CD14-positive monocyte (primary cell): ENCODE measurements around the gene EPHA2. TPM values are rescaled to one million over a fixed set of nuclear protein-coding genes. Genes with fewer than 3 reads are reported as not detected.

Experiments
- DNase-seq, 3 donors: peaks; one replicate each; pipeline ENCODE4 v3.0.0-alpha.2; 2011 to 2022
- H2AFZ ChIP-seq: 2 replicates; pipeline ENCODE4 v1.6.0; 2012; ENCODE audit warnings: mild to moderate bottlenecking, low read depth, low read length, inconsistent platforms; ENCODE audit not compliant: insufficient read depth, poor library complexity, severe bottlenecking
- H3K27ac ChIP-seq, 2 donors: 1 replicate in 1 of 2; 2 replicates in 1 of 2; pipeline ENCODE4 v1.5.1; 2012 to 2013; ENCODE audit warnings: low read length in 2 of 2, control low read depth in 1 of 2, inconsistent platforms in 1 of 2, low read depth in 1 of 2, mild to moderate bottlenecking in 1 of 2
- H3K27me3 ChIP-seq, 2 donors: one replicate each; pipeline versions ENCODE4 v1.6.0 to v1.6.1; 2011 to 2013; ENCODE audit warnings: low read length in 2 of 2; ENCODE audit not compliant: control insufficient read depth in 2 of 2, insufficient read depth in 2 of 2
- H3K36me3 ChIP-seq, 2 donors: replicated peaks in 1 of 2; 1 replicate in 1 of 2; 2 replicates in 1 of 2; pipeline versions ENCODE4 v1.5.1 to v1.6.1; 2012 to 2013; ENCODE audit warnings: low read length in 2 of 2, control low read depth in 1 of 2, inconsistent platforms in 1 of 2, mild to moderate bottlenecking in 1 of 2; ENCODE audit not compliant: insufficient read depth in 2 of 2, control insufficient read depth in 1 of 2
- H3K4me1 ChIP-seq, 2 donors: 1 replicate in 1 of 2; 2 replicates in 1 of 2; pipeline versions ENCODE4 v1.5.1 to v1.6.1; 2012 to 2013; ENCODE audit warnings: low read length in 2 of 2, control low read depth in 1 of 2, inconsistent platforms in 1 of 2, mild to moderate bottlenecking in 1 of 2, moderate library complexity in 1 of 2; ENCODE audit not compliant: insufficient read depth in 2 of 2, control insufficient read depth in 1 of 2
- H3K4me2 ChIP-seq: replicated peaks from 2 replicates; pipeline ENCODE3; 2012; ENCODE audit warnings: low read length, moderate library complexity, mild to moderate bottlenecking; ENCODE audit not compliant: poor library complexity, severe bottlenecking; ENCODE audit errors: extremely low read depth
- H3K4me3 ChIP-seq, 3 experiments: fragments of 200-600 bp in 1 of 3; sonication (generic) in 1 of 3; replicated peaks in 1 of 3; 1 replicate in 2 of 3; 2 replicates in 1 of 3; pipeline ENCODE4 v1.5.1; 2011 to 2013; ENCODE audit warnings: low read length in 3 of 3, mild to moderate bottlenecking in 3 of 3, control low read depth in 2 of 3, low read depth in 2 of 3, inconsistent platforms in 1 of 3, moderate library complexity in 1 of 3
- H3K79me2 ChIP-seq: 2 replicates; pipeline ENCODE4 v1.6.0; 2012; ENCODE audit warnings: mild to moderate bottlenecking, control low read depth, inconsistent platforms, low read length, moderate library complexity; ENCODE audit not compliant: insufficient read depth
- H3K9ac ChIP-seq: 2 replicates; pipeline ENCODE4 v1.6.0; 2017; ENCODE audit warnings: low read length, mild to moderate bottlenecking; ENCODE audit not compliant: insufficient read depth, poor library complexity, severe bottlenecking
- H3K9me3 ChIP-seq, 2 donors: replicated peaks in 1 of 2; 1 replicate in 1 of 2; 2 replicates in 1 of 2; pipeline versions ENCODE4 v1.5.1 to v1.6.1; 2012 to 2013; ENCODE audit warnings: low read length in 2 of 2, control low read depth in 1 of 2; ENCODE audit not compliant: control insufficient read depth in 1 of 2, insufficient read depth in 1 of 2
- H4K20me1 ChIP-seq: 2 replicates; pipeline ENCODE4 v1.6.0; 2012; ENCODE audit warnings: mild to moderate bottlenecking, low read length, control low read depth, moderate library complexity; ENCODE audit not compliant: insufficient read depth
- H3K27ac Mint-ChIP-seq, 7 donors: one replicate each; pipeline ENCODE4 v1.8.0; 2020; ENCODE audit warnings: mild to moderate bottlenecking in 7 of 7, mixed read lengths in 7 of 7, moderate library complexity in 6 of 7, inconsistent platforms in 2 of 7
- H3K27me3 Mint-ChIP-seq, 3 donors: one replicate each; pipeline ENCODE4 v1.8.0; 2021 to 2022; ENCODE audit warnings: low read depth in 3 of 3, mild to moderate bottlenecking in 3 of 3, mixed read lengths in 3 of 3, moderate library complexity in 3 of 3, inconsistent platforms in 1 of 3
- H3K36me3 Mint-ChIP-seq, 2 donors: one replicate each; pipeline ENCODE4 v1.8.0; 2020; ENCODE audit warnings: mixed read lengths in 2 of 2, inconsistent platforms in 1 of 2, mild to moderate bottlenecking in 1 of 2
- H3K4me1 Mint-ChIP-seq: one replicate; pipeline ENCODE4 v1.8.0; 2020; ENCODE audit warnings: mild to moderate bottlenecking, mixed read lengths
- H3K4me3 Mint-ChIP-seq, 2 donors: one replicate each; pipeline ENCODE4 v1.8.0; 2020; ENCODE audit warnings: mild to moderate bottlenecking in 2 of 2, mixed read lengths in 2 of 2, moderate library complexity in 1 of 2
- H3K9me3 Mint-ChIP-seq, 7 donors: one replicate each; pipeline ENCODE4 v1.8.0; 2020 to 2022; ENCODE audit warnings: mixed read lengths in 7 of 7, mild to moderate bottlenecking in 6 of 7, moderate library complexity in 6 of 7, inconsistent platforms in 2 of 7
- whole genome bisulfite sequencing: methylation state at CpG from one replicate; pipeline ENCODE4 v1.1.5; 2013; ENCODE audit warnings: missing lambda C conversion rate; ENCODE audit not compliant: insufficient coverage; 5-methylcytosine and 5-hydroxymethylcytosine counted together
- intact Hi-C, 2 donors: fragments of 100-400 bp; cut with micrococcal nuclease; formaldehyde crosslinking; loops; one replicate each; pipeline versions ENCODE4 v1.15.0 to v1.15.1; 2023
- polyA plus RNA-seq, 3 donors: library from polyadenylated mRNA; depleted of rRNA in 1 of 3; unstranded in 2 of 3; stranded (reverse) in 1 of 3; fragments of 300-500 nt in 2 of 3; fragments of >200 nt in 1 of 3; fragmentation: Illumina TruSeq in 2 of 3; gene quantifications; 1 replicate in 2 of 3; 2 replicates in 1 of 3; pipeline ENCODE4 v1.2.3, GENCODE V29; 2012 to 2021
- TF ChIP-seq, protein P1 (sequence below): fragments of 200-600 bp; IDR thresholded peaks from one replicate; pipeline ENCODE4 v1.8.0; 2022; ENCODE audit warnings: antibody characterized with exemption, mild to moderate bottlenecking

EPHA2 gene
- polyA plus RNA-seq, 3 donors, result 0.03 TPM; not detected in 2

DNA sequence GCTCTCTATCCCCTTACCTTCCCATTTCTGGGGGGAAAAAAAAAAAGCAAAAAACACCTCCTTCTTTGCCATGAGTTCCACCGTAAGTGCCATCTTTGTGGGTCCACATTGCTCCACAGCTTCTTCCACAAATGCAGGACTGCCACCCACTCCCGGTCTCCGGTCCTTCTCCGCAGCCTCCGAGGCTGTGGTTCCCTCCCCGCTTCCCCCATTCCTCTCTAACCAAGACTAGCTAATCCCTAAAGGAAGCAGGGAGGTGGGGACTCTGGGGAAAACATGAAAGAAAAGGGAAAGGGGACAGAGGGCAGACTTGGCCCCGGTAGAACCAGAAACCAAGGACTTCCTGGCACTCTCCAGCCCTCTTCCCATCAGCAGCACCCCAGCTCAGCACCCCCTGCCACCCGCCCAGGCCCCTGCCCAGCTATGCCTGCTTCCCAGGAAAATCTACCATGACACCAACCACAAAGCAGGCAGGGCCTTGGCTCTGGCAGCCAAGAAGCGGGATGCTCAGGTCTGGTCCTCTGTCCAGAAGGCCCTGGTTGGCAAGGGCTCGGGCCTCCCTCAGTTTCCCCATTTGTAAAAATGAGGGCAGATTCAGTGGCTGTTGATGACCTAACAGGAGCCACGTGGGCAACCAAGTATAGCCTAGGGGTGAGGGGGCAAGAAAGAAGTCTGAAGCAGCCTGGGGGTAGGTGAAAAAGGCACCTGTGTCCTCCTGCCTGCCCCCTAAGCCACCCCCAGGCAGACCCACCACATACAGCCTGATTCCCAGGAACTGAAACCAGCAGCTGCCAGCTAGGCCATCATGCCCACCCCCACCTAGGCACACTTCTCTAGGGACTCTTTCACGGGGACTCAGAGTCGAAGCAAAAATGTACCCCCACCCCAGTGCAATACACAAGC, 2.5 kb downstream of the EPHA2 start:
- peaks cover 6 to 36% of the 10 kb centered on the region in 2 donors for H3K27me3 ChIP-seq
- Mint-ChIP-seq H3K4me1 (peaks cover 46% of the 10 kb centered on the region), H3K27me3 (peaks cover 32 to 52% (median 37%) of the 10 kb centered on the region in 3 donors), H3K9me3 (peaks cover 0 to 4% (median 0%) of the 10 kb centered on the region in 7 donors), H3K4me3 (no peak overlapping the region), H3K36me3 (no peaks in the 10 kb centered on the region), H3K27ac (no peak overlapping the region)
- no peaks in the 10 kb centered on the region for H4K20me1 ChIP-seq
- intact Hi-C loops, result no loop called here
- no peak overlapping the region for H3K27ac ChIP-seq
- no peak overlapping the region for H3K9ac ChIP-seq
- no peaks in the 10 kb centered on the region for H3K79me2 ChIP-seq
- H3K4me2 ChIP-seq, result no peak overlapping the region
- peaks cover 32 to 42% of the 10 kb centered on the region in 2 donors for H3K4me1 ChIP-seq
- DNase-seq, result no peak
- H3K36me3 ChIP-seq, result no peaks in the 10 kb centered on the region
- 76% methylated on average over 6 of the region's 13 CpGs for WGBS
- H3K9me3 ChIP-seq, result no peaks in the 10 kb centered on the region
- H2AFZ ChIP-seq, result no peak overlapping the region
- H3K4me3 ChIP-seq, result no peak overlapping the region
- TF ChIP-seq, protein P1, sequence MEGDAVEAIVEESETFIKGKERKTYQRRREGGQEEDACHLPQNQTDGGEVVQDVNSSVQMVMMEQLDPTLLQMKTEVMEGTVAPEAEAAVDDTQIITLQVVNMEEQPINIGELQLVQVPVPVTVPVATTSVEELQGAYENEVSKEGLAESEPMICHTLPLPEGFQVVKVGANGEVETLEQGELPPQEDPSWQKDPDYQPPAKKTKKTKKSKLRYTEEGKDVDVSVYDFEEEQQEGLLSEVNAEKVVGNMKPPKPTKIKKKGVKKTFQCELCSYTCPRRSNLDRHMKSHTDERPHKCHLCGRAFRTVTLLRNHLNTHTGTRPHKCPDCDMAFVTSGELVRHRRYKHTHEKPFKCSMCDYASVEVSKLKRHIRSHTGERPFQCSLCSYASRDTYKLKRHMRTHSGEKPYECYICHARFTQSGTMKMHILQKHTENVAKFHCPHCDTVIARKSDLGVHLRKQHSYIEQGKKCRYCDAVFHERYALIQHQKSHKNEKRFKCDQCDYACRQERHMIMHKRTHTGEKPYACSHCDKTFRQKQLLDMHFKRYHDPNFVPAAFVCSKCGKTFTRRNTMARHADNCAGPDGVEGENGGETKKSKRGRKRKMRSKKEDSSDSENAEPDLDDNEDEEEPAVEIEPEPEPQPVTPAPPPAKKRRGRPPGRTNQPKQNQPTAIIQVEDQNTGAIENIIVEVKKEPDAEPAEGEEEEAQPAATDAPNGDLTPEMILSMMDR, result no peak

DNA sequence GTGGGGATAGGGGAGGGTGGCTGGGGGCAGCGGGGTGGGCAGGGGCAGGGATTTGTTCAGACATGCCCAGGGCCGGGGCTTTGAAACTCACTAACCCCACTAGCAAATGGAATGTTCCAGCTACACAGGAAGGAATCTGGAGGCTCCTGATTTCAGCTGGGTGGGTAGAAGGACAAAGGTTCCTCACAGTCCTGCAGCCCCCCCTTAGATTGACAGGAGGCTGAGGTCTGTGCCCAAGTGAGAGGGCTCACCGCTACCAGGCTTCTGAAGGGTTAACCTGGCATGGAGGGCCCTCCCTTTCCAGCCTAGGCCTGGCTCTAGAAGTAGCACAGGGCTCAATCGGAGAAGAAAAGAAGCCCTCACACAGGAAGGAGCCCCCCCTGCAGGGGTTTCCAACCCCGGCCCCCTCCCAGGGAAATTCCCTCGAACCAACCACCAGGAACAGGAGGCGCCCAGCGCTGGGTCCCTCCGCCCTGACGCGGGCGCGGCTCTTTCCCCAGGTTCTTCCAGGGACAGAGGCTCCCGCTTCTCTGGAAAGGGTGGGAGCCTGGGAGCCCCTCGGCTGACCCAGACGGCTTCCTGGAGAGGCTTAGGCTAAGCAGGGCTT, 3.3 kb downstream of the EPHA2 start:
- no peaks in the 10 kb centered on the region for H3K36me3 ChIP-seq
- no peaks in the 10 kb centered on the region for H3K36me3 Mint-ChIP-seq
- peaks cover 6 to 36% of the 10 kb centered on the region in 2 donors for H3K27me3 ChIP-seq
- H3K9me3 ChIP-seq, result no peaks in the 10 kb centered on the region
- H4K20me1 ChIP-seq, result no peaks in the 10 kb centered on the region
- no peak overlapping the region for H3K4me3 Mint-ChIP-seq
- no peak overlapping the region for H3K4me3 ChIP-seq
- no peak overlapping the region for H2AFZ ChIP-seq
- no peak overlapping the region for H3K27ac Mint-ChIP-seq
- TF ChIP-seq, protein P1, result no peak
- peaks cover 40% of the 10 kb centered on the region for H3K4me1 Mint-ChIP-seq
- no peak overlapping the region for H3K9ac ChIP-seq
- H3K27me3 Mint-ChIP-seq, result peaks cover 29 to 51% (median 37%) of the 10 kb centered on the region in 3 donors
- H3K27ac ChIP-seq, result no peak overlapping the region
- intact Hi-C loops, result no loop called here
- no peak overlapping the region for H3K4me2 ChIP-seq
- peaks cover 32 to 41% of the 10 kb centered on the region in 2 donors for H3K4me1 ChIP-seq
- H3K9me3 Mint-ChIP-seq, result peaks cover 0 to 4% (median 0%) of the 10 kb centered on the region in 7 donors
- 79% methylated on average over 11 of the region's 16 CpGs for WGBS
- DNase-seq, result no peak
- no peaks in the 10 kb centered on the region for H3K79me2 ChIP-seq
